Neuronal stem cell (in vitro differentiated cells): ENCODE results near the gene KIAA0930.

Source experiments
- DNase-seq: peaks from one replicate; pipeline ENCODE4 v3.0.0-alpha.2; 2013; ENCODE audit warnings: low spot score
- H2AFZ ChIP-seq: one replicate; pipeline ENCODE4 v1.6.1; 2013; ENCODE audit warnings: mild to moderate bottlenecking, low read length, inconsistent platforms
- H2AK5ac ChIP-seq: 2 replicates; pipeline ENCODE4 v1.6.1; 2013; ENCODE audit warnings: low read depth, mild to moderate bottlenecking, inconsistent platforms, low read length, moderate library complexity, mixed read lengths
- H2BK120ac ChIP-seq: 2 replicates; pipeline ENCODE4 v1.6.1; 2013; ENCODE audit warnings: low read depth, mild to moderate bottlenecking, inconsistent platforms, low read length, moderate library complexity, mixed read lengths
- H2BK12ac ChIP-seq: one replicate; pipeline ENCODE4 v1.6.1; 2013; ENCODE audit warnings: low read length, inconsistent platforms
- H2BK15ac ChIP-seq: 2 replicates; pipeline ENCODE4 v1.6.1; 2013; ENCODE audit warnings: mild to moderate bottlenecking, low read length, inconsistent platforms, mixed read lengths
- H2BK5ac ChIP-seq: one replicate; pipeline ENCODE4 v1.6.1; 2013; ENCODE audit warnings: inconsistent platforms, mild to moderate bottlenecking, low read length, moderate library complexity
- H3K14ac ChIP-seq: one replicate; pipeline ENCODE4 v1.6.1; 2013; ENCODE audit warnings: low read length, inconsistent platforms
- H3K18ac ChIP-seq: 2 replicates; pipeline ENCODE4 v1.6.1; 2013; ENCODE audit warnings: low read length, inconsistent platforms
- H3K23ac ChIP-seq: 2 replicates; pipeline ENCODE4 v1.6.1; 2013; ENCODE audit warnings: low read depth, mild to moderate bottlenecking, mixed read lengths, low read length, inconsistent platforms; ENCODE audit not compliant: poor library complexity
- H3K27ac ChIP-seq: replicated peaks from 3 replicates; pipeline ENCODE4 v1.5.1; 2013; ENCODE audit warnings: low read length, inconsistent platforms
- H3K27me3 ChIP-seq, 3 experiments: 2 replicates each; pipeline ENCODE4 v1.6.1; 2013; ENCODE audit warnings: low read length in 3 of 3, mild to moderate bottlenecking in 2 of 3, inconsistent platforms in 1 of 3, low read depth in 1 of 3, mixed read lengths in 1 of 3, moderate library complexity in 1 of 3; ENCODE audit not compliant: control insufficient read depth in 3 of 3, insufficient read depth in 3 of 3
- H3K36me3 ChIP-seq, 2 donors: replicated peaks in 1 of 2; 2 replicates each; pipeline ENCODE4 v1.6.1; 2013; ENCODE audit warnings: low read length in 2 of 2; ENCODE audit not compliant: control insufficient read depth in 2 of 2, insufficient read depth in 2 of 2
- H3K4ac ChIP-seq: 2 replicates; pipeline ENCODE4 v1.6.1; 2013; ENCODE audit warnings: inconsistent platforms, mild to moderate bottlenecking, low read length, moderate library complexity
- H3K4me1 ChIP-seq, 2 donors: 1 replicate in 1 of 2; 2 replicates in 1 of 2; pipeline ENCODE4 v1.6.1; 2013; ENCODE audit warnings: low read length in 2 of 2, low read depth in 1 of 2; ENCODE audit not compliant: control insufficient read depth in 2 of 2, insufficient read depth in 1 of 2
- H3K4me2 ChIP-seq: one replicate; pipeline ENCODE4 v1.6.1; 2013; ENCODE audit warnings: mild to moderate bottlenecking, low read length, inconsistent platforms; ENCODE audit not compliant: insufficient read depth, poor library complexity, severe bottlenecking
- H3K4me3 ChIP-seq, 2 donors: 2 replicates each; pipeline ENCODE4 v1.5.1; 2013; ENCODE audit warnings: low read length in 2 of 2, mild to moderate bottlenecking in 2 of 2, inconsistent platforms in 1 of 2, moderate library complexity in 1 of 2
- H3K79me1 ChIP-seq: one replicate; pipeline ENCODE4 v1.6.1; 2013; ENCODE audit warnings: low read depth, mild to moderate bottlenecking, inconsistent platforms, low read length, moderate library complexity
- H3K9ac ChIP-seq: one replicate; pipeline ENCODE4 v1.6.1; 2013; ENCODE audit warnings: mild to moderate bottlenecking, low read depth, low read length, inconsistent platforms; ENCODE audit not compliant: poor library complexity
- H3K9me3 ChIP-seq, 2 donors: replicated peaks in 1 of 2; 2 replicates each; pipeline versions ENCODE3 to v1.6.1; 2013; ENCODE audit warnings: low read length in 2 of 2, mild to moderate bottlenecking in 2 of 2, inconsistent platforms in 1 of 2, low read depth in 1 of 2, mixed read lengths in 1 of 2, moderate library complexity in 1 of 2; ENCODE audit not compliant: control insufficient read depth in 2 of 2, insufficient read depth in 1 of 2
- H4K8ac ChIP-seq: one replicate; pipeline ENCODE4 v1.6.1; 2013; ENCODE audit warnings: low read depth, mild to moderate bottlenecking, inconsistent platforms, low read length, moderate library complexity
- H4K91ac ChIP-seq: one replicate; pipeline ENCODE4 v1.6.1; 2013; ENCODE audit warnings: low read length, low read depth, mild to moderate bottlenecking, inconsistent platforms; ENCODE audit not compliant: poor library complexity
- WGBS, 2 donors: extraction: QIAGEN DNeasy Blood & Tissue Kit; methylation state at CpG; one replicate each; pipeline ENCODE4 v1.1.7; 2013; ENCODE audit warnings: missing lambda C conversion rate in 2 of 2, mixed read lengths in 1 of 2; ENCODE audit not compliant: insufficient read length in 2 of 2, insufficient replicate concordance in 1 of 2; ENCODE audit errors: extremely low coverage in 2 of 2; 5-methylcytosine and 5-hydroxymethylcytosine counted together

The KIAA0930 gene

GRCh38 chr22:45150139-45150538 is 90.6 kb downstream of the KIAA0930 start:
- Histone ChIP-seq H4K8ac (no peak overlapping the region), H2BK120ac (no peak overlapping the region), H4K91ac (no peak overlapping the region), H2AK5ac (no peak overlapping the region), H3K14ac (no peak overlapping the region), H3K36me3 (peaks cover 2 to 15% of the 10 kb centered on the region in 2 donors), H2BK12ac (no peak overlapping the region), H3K9ac (no peak overlapping the region), H3K27me3 (no peaks in the 10 kb centered on the region), H2BK5ac (no peak overlapping the region), H3K79me1 (no peaks in the 10 kb centered on the region), H3K4ac (no peak overlapping the region), H3K27ac (no peak overlapping the region), H3K23ac (no peak overlapping the region), H2BK15ac (no peak overlapping the region), H3K18ac (no peak overlapping the region), H3K4me2 (no peak overlapping the region), H3K9me3 (no peaks in the 10 kb centered on the region), H2AFZ (no peak overlapping the region), H3K4me3 (no peak overlapping the region), H3K4me1 (no peaks in the 10 kb centered on the region)
- no CpG with 5 or more reads among the region's 2 CpGs for WGBS, 2 donors
- no peak for DNase-seq

- Histone ChIP-seq H3K27me3 (no peaks in the 10 kb centered on the region), H3K9me3 (no peaks in the 10 kb centered on the region), H3K4me2 (no peak overlapping the region), H3K9ac (no peak overlapping the region), H3K36me3 (peaks cover 2 to 14% of the 10 kb centered on the region in 2 donors), H2BK5ac (no peak overlapping the region), H3K4ac (no peak overlapping the region), H2BK120ac (no peak overlapping the region), H4K91ac (no peak overlapping the region), H3K4me1 (no peaks in the 10 kb centered on the region), H3K18ac (no peak overlapping the region), H2AK5ac (no peak overlapping the region), H2AFZ (no peak overlapping the region), H3K79me1 (no peaks in the 10 kb centered on the region), H3K23ac (no peak overlapping the region), H2BK15ac (no peak overlapping the region), H4K8ac (no peak overlapping the region), H3K27ac (no peak overlapping the region), H2BK12ac (no peak overlapping the region), H3K14ac (no peak overlapping the region), H3K4me3 (no peak overlapping the region)
- DNase-seq: no peak
- whole genome bisulfite sequencing, 2 donors: no CpG with 5 or more reads among the region's 2 CpGs
Observed at GRCh38 chr22:45149671-45150070, 91.0 kb downstream of the KIAA0930 start.

GRCh38 chr22:45144916-45145315 is 95.8 kb downstream of the KIAA0930 start:
- no peak overlapping the region for H4K8ac ChIP-seq
- no peaks in the 10 kb centered on the region for H3K4me1 ChIP-seq
- H2BK12ac ChIP-seq: no peak overlapping the region
- no peak overlapping the region for H2BK15ac ChIP-seq
- H3K9ac ChIP-seq: no peak overlapping the region
- H3K14ac ChIP-seq: no peak overlapping the region
- no peaks in the 10 kb centered on the region for H3K79me1 ChIP-seq
- no peaks in the 10 kb centered on the region for H3K36me3 ChIP-seq
- H3K27me3 ChIP-seq: no peaks in the 10 kb centered on the region
- H2AFZ ChIP-seq: no peak overlapping the region
- H3K4me2 ChIP-seq: no peak overlapping the region
- H3K27ac ChIP-seq: no peak overlapping the region
- H2AK5ac ChIP-seq: no peak overlapping the region
- no peak overlapping the region for H2BK120ac ChIP-seq
- no peak for DNase-seq
- no peak overlapping the region for H3K4me3 ChIP-seq
- WGBS, 2 donors: no CpG with 5 or more reads among the region's 1 CpG
- no peak overlapping the region for H3K23ac ChIP-seq
- no peak overlapping the region for H2BK5ac ChIP-seq
- no peak overlapping the region for H4K91ac ChIP-seq
- H3K18ac ChIP-seq: no peak overlapping the region
- no peak overlapping the region for H3K4ac ChIP-seq
- peaks cover 0 to 2% of the 10 kb centered on the region in 2 donors for H3K9me3 ChIP-seq

- no peak overlapping the region for H2AK5ac ChIP-seq
- WGBS, 2 donors: no CpG with 5 or more reads among the region's 15 CpGs
- no peak overlapping the region for H3K23ac ChIP-seq
- H3K4ac ChIP-seq: no peak overlapping the region
- no peak overlapping the region for H3K27ac ChIP-seq
- H2BK12ac ChIP-seq: no peak overlapping the region
- H2BK120ac ChIP-seq: no peak overlapping the region
- no peak overlapping the region for H3K4me2 ChIP-seq
- no peak overlapping the region for H3K18ac ChIP-seq
- DNase-seq: no peak
- no peaks in the 10 kb centered on the region for H3K27me3 ChIP-seq
- no peak overlapping the region for H2AFZ ChIP-seq
- no peak overlapping the region for H2BK15ac ChIP-seq
- H3K36me3 ChIP-seq: no peaks in the 10 kb centered on the region
- no peak overlapping the region for H3K4me3 ChIP-seq
- no peak overlapping the region for H3K14ac ChIP-seq
- no peaks in the 10 kb centered on the region for H3K79me1 ChIP-seq
- H3K4me1 ChIP-seq: no peaks in the 10 kb centered on the region
- no peak overlapping the region for H4K91ac ChIP-seq
- H3K9me3 ChIP-seq: peaks cover 0 to 2% of the 10 kb centered on the region in 2 donors
- H4K8ac ChIP-seq: no peak overlapping the region
- H2BK5ac ChIP-seq: no peak overlapping the region
- H3K9ac ChIP-seq: no peak overlapping the region
Observed at GRCh38 chr22:45142376-45142775, 98.3 kb downstream of the KIAA0930 start.
